Upper lobe of left lung (tissue), 6 donors: Measurements from ENCODE around the gene ATMIN. TPM values are rescaled to one million over a fixed set of nuclear protein-coding genes. Genes with fewer than 3 reads are reported as not detected.

Experiments
- ATAC-seq, 2 donors: fragments of 200-7000 bp; cut with Tn5 transposase; one replicate each; pipeline ENCODE4 v1.9.1; 2022; ENCODE audit warnings: mild to moderate bottlenecking in 2 of 2, moderate library complexity in 2 of 2; ENCODE audit not compliant: low FRiP score in 2 of 2
- DNase-seq, 2 donors: peaks; one replicate each; pipeline ENCODE4 v3.0.0-alpha.2; 2019 to 2020
- H3K27ac ChIP-seq, 4 donors: fragments of 200-600 bp; sonication (generic); one replicate each; pipeline ENCODE4 v1.5.1; 2016 to 2019
- H3K27me3 ChIP-seq, 4 donors: fragments of 200-600 bp; sonication (generic); one replicate each; pipeline ENCODE4 v1.5.1; 2017 to 2019
- H3K36me3 ChIP-seq, 4 donors: fragments of 200-600 bp; sonication (generic); one replicate each; pipeline ENCODE4 v1.5.1; 2016 to 2019
- H3K4me1 ChIP-seq, 4 donors: fragments of 200-600 bp; sonication (generic); one replicate each; pipeline ENCODE4 v1.5.1; 2018 to 2019
- H3K4me3 ChIP-seq, 4 donors: fragments of 200-600 bp; sonication (generic); one replicate each; pipeline ENCODE4 v1.5.1; 2017 to 2019; ENCODE audit warnings: mild to moderate bottlenecking in 2 of 4, moderate library complexity in 1 of 4
- H3K9me3 ChIP-seq, 4 donors: fragments of 200-600 bp; sonication (generic); one replicate each; pipeline ENCODE4 v1.5.1; 2018 to 2019
- EP300 ChIP-seq, 4 donors: sonication (generic); formaldehyde crosslinking; IDR thresholded peaks; one replicate each; pipeline ENCODE4 v1.5.1; 2017; ENCODE audit warnings: antibody characterized with exemption in 4 of 4, control low read depth in 2 of 4
- POLR2A ChIP-seq, 4 donors: fragments of 450-650 bp; IDR thresholded peaks; one replicate each; pipeline ENCODE4 v1.5.1; 2016 to 2017; ENCODE audit warnings: antibody characterized with exemption in 4 of 4, mild to moderate bottlenecking in 2 of 4
- POLR2AphosphoS5 ChIP-seq, 2 donors: sonication (generic); formaldehyde crosslinking; IDR thresholded peaks; one replicate each; pipeline ENCODE4 v1.5.1; 2017; ENCODE audit warnings: antibody characterized with exemption in 2 of 2
- WGBS, 2 donors: methylation state at CpG; one replicate each; pipeline ENCODE4 v1.1.5; 2017 to 2018; 5-methylcytosine and 5-hydroxymethylcytosine counted together
- total RNA-seq, 6 donors: library from RNA; depleted of rRNA in 4 of 6; stranded (reverse); fragments of >200 nt in 4 of 6; gene quantifications; one replicate each; pipeline versions ENCODE4 v1.1.0 to v1.2.1, GENCODE V29; 2016 to 2021
- TF ChIP-seq, protein P1 (sequence below), 6 experiments: fragments of 450-650 bp in 4 of 6; fragments of 200-600 bp in 2 of 6; sonication (generic) in 2 of 6; IDR thresholded peaks; one replicate each; pipeline ENCODE4 v1.5.1; 2016 to 2019; ENCODE audit warnings: antibody characterized with exemption in 6 of 6
- donor health status: DM: no; HTN: no; CAD: no; lungs with moderate emphysema.
- donor health status: DM: no; HTN: yes; CAD: no; lungs with severe emphysema.

The ATMIN gene
- total RNA-seq, 6 donors from 2014 or later: 8.9 to 30.7 (median 23.4) TPM

DNA sequence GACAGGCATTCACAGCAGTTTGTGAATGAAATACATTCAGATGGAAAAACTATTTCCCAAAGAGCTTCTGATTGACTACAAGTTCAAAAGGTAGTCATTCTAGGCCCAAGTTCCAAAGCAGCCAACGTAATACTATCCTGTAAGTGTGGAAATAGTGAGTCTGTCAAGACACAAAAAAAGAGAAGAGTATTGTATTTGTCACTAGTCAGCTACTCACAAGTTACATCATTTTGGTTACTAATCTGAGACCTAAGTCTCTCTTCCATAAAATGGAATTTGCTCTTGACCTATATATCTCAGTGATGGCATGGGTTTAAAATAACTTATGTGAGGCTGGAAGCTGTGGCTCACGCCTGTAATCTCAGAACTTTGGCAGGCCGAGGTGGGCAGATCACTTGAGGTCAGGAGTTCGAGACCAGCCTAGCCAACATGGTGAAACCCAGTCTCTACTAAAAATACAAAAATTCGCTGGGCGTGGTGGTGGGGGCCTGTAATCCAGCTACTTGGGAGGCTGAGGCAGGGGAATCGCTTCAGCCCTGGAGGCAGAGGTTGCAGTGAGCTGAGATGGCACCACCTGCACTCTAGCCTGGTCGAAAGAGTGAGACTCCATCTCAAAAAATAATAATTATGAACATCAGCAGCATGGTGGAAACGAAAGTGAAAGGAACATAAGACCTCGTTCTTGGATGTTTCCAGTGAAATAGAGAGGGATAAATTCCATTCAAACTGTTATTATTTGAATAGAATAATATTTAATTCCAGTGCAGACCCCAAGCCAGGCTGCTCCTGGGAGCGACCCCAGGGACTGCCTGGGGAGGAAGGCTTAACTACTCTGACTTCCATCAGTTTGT is 31.8 kb upstream of the ATMIN start:
- peak overlapping the region; percentile 43 to 74 (median 50) for H3K27ac ChIP-seq
- DNase-seq (no peak), ATAC-seq (no peak)
- H3K9me3 ChIP-seq: no peaks in the 10 kb centered on the region
- WGBS, 2 donors: 55 to 58% methylated on average over 10 to 11 of the region's 11 CpGs
- H3K36me3 ChIP-seq: no peaks in the 10 kb centered on the region
- no peaks in the 10 kb centered on the region for H3K27me3 ChIP-seq
- peak overlapping the region in 3 of 4 donors; percentile 19 to 90 (median 23) for H3K4me3 ChIP-seq
- peaks cover 24 to 31% (median 27%) of the 10 kb centered on the region in 4 donors for H3K4me1 ChIP-seq
- TF ChIP-seq EP300 (IDR thresholded peaks at IDR 0.05) (no peak), POLR2AphosphoS5 (IDR thresholded peaks at IDR 0.05) (no peak), POLR2A (IDR thresholded peaks at IDR 0.05) (no peak)
- TF ChIP-seq, protein P1, sequence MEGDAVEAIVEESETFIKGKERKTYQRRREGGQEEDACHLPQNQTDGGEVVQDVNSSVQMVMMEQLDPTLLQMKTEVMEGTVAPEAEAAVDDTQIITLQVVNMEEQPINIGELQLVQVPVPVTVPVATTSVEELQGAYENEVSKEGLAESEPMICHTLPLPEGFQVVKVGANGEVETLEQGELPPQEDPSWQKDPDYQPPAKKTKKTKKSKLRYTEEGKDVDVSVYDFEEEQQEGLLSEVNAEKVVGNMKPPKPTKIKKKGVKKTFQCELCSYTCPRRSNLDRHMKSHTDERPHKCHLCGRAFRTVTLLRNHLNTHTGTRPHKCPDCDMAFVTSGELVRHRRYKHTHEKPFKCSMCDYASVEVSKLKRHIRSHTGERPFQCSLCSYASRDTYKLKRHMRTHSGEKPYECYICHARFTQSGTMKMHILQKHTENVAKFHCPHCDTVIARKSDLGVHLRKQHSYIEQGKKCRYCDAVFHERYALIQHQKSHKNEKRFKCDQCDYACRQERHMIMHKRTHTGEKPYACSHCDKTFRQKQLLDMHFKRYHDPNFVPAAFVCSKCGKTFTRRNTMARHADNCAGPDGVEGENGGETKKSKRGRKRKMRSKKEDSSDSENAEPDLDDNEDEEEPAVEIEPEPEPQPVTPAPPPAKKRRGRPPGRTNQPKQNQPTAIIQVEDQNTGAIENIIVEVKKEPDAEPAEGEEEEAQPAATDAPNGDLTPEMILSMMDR (IDR thresholded peaks at IDR 0.05): no peak

DNA sequence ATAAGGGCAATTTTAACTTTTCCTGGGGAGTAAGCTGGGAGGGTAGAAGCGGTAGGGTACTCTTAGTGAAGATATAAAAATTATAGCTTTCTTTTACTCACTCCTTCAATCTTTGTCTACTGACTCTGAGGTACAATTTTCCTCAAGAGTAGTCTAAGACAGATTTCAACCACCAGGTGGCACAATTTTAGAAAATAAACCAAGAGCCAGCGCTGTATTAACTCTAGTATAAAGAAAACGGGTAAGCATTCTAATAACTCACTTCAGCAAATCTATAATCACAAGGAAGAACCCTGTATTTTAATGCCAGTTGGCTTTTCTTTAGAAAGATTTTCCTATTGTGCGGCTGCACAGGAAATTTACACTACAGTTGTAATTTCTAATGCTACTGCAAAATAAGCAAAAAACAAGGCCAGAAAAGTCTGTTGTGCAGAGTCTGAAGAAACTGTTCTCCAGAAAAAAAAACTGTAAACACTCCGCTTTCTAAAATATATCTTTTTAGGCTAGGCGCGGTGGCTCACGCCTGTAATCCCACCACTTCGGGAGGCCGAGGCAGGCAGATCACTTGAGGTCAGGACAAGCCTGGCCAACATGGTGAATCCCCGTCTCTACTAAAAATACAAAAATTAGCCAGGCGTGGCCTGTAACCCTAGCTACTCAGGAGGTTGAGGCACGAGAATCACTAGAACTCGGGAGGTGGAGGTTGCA is 30.8 kb upstream of the ATMIN start:
- Histone ChIP-seq H3K27ac (peak overlapping the region; percentile 43 to 74 (median 50)), H3K4me3 (peak overlapping the region in 2 of 4 donors; percentile 23 to 90), H3K36me3 (no peaks in the 10 kb centered on the region), H3K9me3 (no peaks in the 10 kb centered on the region), H3K4me1 (peaks cover 24 to 31% (median 27%) of the 10 kb centered on the region in 4 donors), H3K27me3 (no peaks in the 10 kb centered on the region)
- no peak for DNase-seq
- no peak for TF ChIP-seq EP300 (IDR thresholded peaks at IDR 0.05)
- TF ChIP-seq, protein P1 (IDR thresholded peaks at IDR 0.05): peak; percentile 44 to 60 (median 54)
- WGBS, 2 donors: 49 to 55% methylated on average over 14 of the region's 14 CpGs
- no peak for ATAC-seq

- Histone ChIP-seq H3K27ac (peak overlapping the region; percentile 96 to 99 (median 98)), H3K36me3 (no peaks in the 10 kb centered on the region), H3K27me3 (no peaks in the 10 kb centered on the region), H3K4me3 (peak overlapping the region; percentile 81 to 98 (median 86)), H3K9me3 (no peaks in the 10 kb centered on the region), H3K4me1 (peaks cover 24 to 31% (median 27%) of the 10 kb centered on the region in 4 donors)
- WGBS, 2 donors: 19 to 28% methylated on average over 13 to 18 of the region's 18 CpGs
- DNase-seq (no peak), ATAC-seq (no peak)
- TF ChIP-seq POLR2AphosphoS5 (IDR thresholded peaks at IDR 0.05): no peak
These were observed 30.0 kb upstream of the ATMIN start for GRCh38 chr16:81005610-81006161.

DNA sequence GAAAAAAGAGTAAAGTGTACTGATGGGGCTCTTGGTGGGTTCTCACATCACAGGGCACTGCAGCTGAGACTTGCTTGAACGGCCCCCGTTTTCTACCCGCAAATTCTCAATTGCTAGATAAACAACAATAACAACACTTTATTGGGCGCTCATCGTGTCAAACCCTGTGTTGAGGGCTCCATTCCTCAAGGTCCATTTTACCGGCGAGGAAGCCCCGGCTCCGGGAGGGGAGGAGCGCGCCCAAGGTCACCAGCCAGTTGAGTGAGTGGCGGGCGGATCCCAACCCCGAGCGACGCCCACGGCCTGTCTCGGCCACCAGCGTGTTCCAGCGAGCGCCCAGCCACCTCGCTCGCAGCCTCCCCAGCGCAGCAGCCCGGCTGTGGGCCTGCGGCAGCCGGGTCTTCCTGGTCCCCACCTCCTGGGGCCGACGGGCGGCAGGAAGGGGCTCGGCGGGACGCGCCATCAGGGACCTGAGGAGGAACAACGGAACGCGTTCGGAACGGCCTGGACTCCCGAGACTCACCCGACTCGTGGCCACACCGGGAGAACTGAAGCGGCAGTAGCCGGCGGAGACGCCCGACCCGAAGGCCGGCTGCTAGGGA is 29.3 kb upstream of the ATMIN start:
- ATAC-seq (peak; percentile 75 to 80), DNase-seq (peak; percentile 87 to 94)
- Histone ChIP-seq H3K4me3 (peak overlapping the region; percentile 81 to 98 (median 86)), H3K27ac (peak overlapping the region; percentile 96 to 99 (median 98)), H3K27me3 (no peaks in the 10 kb centered on the region), H3K36me3 (no peaks in the 10 kb centered on the region), H3K9me3 (no peaks in the 10 kb centered on the region), H3K4me1 (peaks cover 24 to 31% (median 27%) of the 10 kb centered on the region in 4 donors)
- WGBS, 2 donors: 0 to 3% methylated on average over 5 to 46 of the region's 50 CpGs
- TF ChIP-seq POLR2A (IDR thresholded peaks at IDR 0.05): no peak
- TF ChIP-seq, protein P1 (IDR thresholded peaks at IDR 0.05): peak in 1 of 6 experiments; percentile 5
- TF ChIP-seq EP300 (IDR thresholded peaks at IDR 0.05): no peak
